ENCODE measurements around the gene KCNMA1.

The KCNMA1 gene

DNA sequence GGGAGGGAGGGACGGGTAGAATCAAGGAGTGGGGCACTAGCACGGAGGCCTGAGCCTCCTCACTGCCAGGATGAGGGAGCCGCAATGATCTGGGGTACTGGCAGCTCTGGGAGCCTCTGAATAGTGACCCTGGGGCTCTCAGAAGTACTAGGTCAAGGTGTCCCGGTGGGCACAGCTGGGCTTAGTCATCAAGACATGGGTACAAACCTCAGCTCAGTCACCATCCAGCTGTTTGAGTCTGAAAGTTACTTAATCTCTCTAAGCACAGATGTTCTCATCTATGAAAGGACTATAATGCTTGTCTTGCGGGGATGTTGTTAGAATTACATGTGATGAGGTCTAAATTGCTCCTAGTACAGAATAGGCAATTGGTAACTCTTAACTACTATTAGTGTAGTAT is 276.8 kb downstream of the KCNMA1 start:
- no peaks in the 10 kb centered on the region for H3K36me3 ChIP-seq (ENCODE audit: control insufficient read depth, insufficient read depth, low read length)
- H3K4me1 ChIP-seq (ENCODE audit: control insufficient read depth, insufficient read depth, low read length) = peaks cover 10% of the 10 kb centered on the region
- H3K27me3 ChIP-seq (ENCODE audit: control insufficient read depth, insufficient read depth, low read length) = no peaks in the 10 kb centered on the region
- H3K9ac ChIP-seq (ENCODE audit: low read length) = no peak overlapping the region
- peak overlapping the region; percentile 25 for H3K27ac ChIP-seq (ENCODE audit: low read depth, low read length)
- no peak overlapping the region for H3K4me3 ChIP-seq (ENCODE audit: low read length)

DNA sequence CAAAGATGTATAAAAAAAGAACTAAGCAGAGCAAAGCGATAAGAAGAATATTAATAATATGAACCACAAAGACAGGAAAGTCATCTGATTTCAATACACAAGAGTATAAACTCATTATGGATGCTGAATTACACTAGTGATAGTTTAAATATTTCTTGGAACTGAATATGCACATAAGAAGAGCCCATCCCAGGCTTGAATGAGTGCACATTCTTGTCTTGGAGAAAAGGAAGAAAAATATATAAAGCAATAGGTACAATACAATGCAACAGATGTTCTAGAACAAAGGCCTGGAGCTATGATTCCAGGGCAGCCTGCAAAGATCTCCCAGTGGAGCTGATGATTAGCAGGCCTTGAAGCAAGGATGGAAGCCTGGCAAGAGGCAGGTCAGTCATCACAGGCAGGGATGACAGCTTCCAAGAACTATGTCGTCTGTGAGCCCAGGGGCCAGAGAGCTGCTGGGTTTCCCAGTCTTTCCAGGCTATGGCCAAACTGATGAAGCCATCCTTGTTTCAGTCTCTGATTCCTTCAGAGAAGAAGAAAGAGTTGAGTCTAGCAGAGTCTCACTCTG is 277.6 kb downstream of the KCNMA1 start:
- H3K36me3 ChIP-seq (ENCODE audit: control insufficient read depth, insufficient read depth, low read length) = no peaks in the 10 kb centered on the region
- H3K9ac ChIP-seq (ENCODE audit: low read length) = no peak overlapping the region
- H3K27ac ChIP-seq (ENCODE audit: low read depth, low read length) = no peak overlapping the region
- peaks cover 7% of the 10 kb centered on the region for H3K4me1 ChIP-seq (ENCODE audit: control insufficient read depth, insufficient read depth, low read length)
- H3K4me3 ChIP-seq (ENCODE audit: low read length) = no peak overlapping the region
- no peaks in the 10 kb centered on the region for H3K27me3 ChIP-seq (ENCODE audit: control insufficient read depth, insufficient read depth, low read length)

DNA sequence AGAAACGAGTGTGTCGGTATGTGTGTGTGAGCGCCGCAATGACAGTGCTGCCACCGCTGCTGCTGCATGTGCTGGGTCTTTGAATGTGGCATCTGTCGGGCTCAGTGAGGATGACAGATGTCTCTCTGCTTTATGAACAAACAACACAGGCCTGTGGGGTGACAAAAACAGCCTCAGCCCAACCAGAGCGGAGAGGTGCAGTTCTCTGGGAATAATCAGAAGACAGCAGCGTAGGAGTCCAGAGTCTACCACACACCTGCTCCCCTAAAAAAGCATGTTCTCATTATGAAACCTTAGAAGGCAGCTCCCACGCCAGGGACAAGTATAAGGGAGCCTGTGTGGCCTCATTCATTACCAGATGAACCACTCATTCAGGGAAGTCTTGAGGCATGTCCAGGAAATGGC is 278.3 kb downstream of the KCNMA1 start:
- no peaks in the 10 kb centered on the region for H3K27me3 ChIP-seq (ENCODE audit: control insufficient read depth, insufficient read depth, low read length)
- no peak overlapping the region for H3K27ac ChIP-seq (ENCODE audit: low read depth, low read length)
- no peak overlapping the region for H3K4me3 ChIP-seq (ENCODE audit: low read length)
- no peak overlapping the region for H3K9ac ChIP-seq (ENCODE audit: low read length)
- peaks cover 2% of the 10 kb centered on the region for H3K4me1 ChIP-seq (ENCODE audit: control insufficient read depth, insufficient read depth, low read length)
- no peaks in the 10 kb centered on the region for H3K36me3 ChIP-seq (ENCODE audit: control insufficient read depth, insufficient read depth, low read length)

DNA sequence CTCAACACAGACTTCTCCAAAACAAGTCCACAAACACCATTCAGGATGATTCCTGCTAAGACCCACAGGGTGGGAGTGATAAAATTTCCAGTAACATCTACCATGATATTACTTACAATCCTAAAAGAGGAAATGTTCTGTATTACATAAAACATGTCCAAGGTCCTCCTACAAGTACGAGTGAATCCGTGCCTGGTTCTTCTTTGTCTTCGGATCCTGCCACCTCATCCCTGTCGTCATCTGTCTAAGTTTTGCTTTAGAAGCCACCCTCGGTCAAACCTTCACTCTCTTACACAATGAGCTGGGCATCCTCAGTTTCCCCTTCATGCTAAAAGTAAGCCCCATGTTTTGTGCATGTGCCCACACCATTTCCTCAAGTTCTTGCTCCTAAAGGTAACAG is 279.0 kb downstream of the KCNMA1 start:
- no peaks in the 10 kb centered on the region for H3K36me3 ChIP-seq (ENCODE audit: control insufficient read depth, insufficient read depth, low read length)
- H3K27me3 ChIP-seq (ENCODE audit: control insufficient read depth, insufficient read depth, low read length) = no peaks in the 10 kb centered on the region
- no peak overlapping the region for H3K9ac ChIP-seq (ENCODE audit: low read length)
- H3K4me1 ChIP-seq (ENCODE audit: control insufficient read depth, insufficient read depth, low read length) = peaks cover 2% of the 10 kb centered on the region
- no peak overlapping the region for H3K4me3 ChIP-seq (ENCODE audit: low read length)
- no peak overlapping the region for H3K27ac ChIP-seq (ENCODE audit: low read depth, low read length)

DNA sequence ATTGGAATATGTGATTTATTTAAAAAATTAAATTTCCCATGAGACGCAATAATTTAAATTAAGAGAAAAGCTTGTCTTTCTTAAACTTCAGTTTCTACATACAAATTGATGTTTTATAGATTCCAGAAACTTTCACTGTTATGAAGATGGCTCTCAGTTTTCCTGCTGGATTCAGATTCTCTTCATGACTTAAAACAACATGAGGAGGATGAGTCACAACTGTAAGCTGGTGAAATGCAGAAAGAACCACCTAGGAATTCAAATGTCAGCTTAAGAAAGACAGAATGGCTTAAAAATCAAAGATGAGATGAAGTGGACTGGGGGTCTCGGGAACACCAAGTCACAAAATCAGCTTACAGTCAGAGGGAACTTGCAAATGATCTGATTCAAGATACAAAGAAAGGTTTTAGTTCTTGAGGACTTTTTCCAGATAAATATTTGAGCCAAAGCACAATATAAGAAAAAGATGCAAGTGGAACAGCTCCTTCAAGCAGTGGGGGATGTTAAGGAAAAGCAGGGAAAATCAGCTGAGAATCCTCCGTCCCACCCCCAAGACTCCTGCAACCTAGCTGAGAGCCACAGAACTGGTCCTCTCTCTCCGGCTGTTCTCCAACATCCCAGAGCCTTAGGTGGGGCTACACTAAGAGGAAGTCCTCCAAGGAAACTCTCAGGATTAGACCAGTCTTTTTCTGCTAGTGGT is 279.8 kb downstream of the KCNMA1 start:
- Histone ChIP-seq H3K36me3 (ENCODE audit: control insufficient read depth, insufficient read depth, low read length) (no peaks in the 10 kb centered on the region), H3K27me3 (ENCODE audit: control insufficient read depth, insufficient read depth, low read length) (no peaks in the 10 kb centered on the region), H3K4me3 (ENCODE audit: low read length) (no peak overlapping the region), H3K27ac (ENCODE audit: low read depth, low read length) (peak overlapping the region; percentile 1), H3K9ac (ENCODE audit: low read length) (no peak overlapping the region), H3K4me1 (ENCODE audit: control insufficient read depth, insufficient read depth, low read length) (peaks cover 4% of the 10 kb centered on the region)

DNA sequence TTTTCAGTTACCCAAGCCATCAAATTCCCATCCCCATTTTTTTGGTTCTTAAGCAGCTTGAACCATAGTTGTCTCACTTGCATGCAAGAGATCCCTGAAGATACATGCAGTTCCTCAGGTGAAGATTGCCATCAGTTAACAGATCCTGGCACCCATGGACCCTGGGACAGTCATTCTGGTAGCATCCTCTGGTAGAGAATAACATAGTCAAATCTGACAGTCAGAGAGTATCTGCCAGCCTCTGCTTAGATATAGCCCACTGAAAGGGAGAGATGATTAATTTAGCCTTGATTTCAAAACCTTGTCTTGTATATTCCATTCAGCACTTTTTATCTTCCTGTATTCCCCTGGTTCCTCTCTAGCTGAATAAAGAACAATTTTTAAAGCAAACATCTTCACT is 280.4 kb downstream of the KCNMA1 start:
- Histone ChIP-seq H3K27ac (ENCODE audit: low read depth, low read length) (no peak overlapping the region), H3K36me3 (ENCODE audit: control insufficient read depth, insufficient read depth, low read length) (no peaks in the 10 kb centered on the region), H3K27me3 (ENCODE audit: control insufficient read depth, insufficient read depth, low read length) (no peaks in the 10 kb centered on the region), H3K4me3 (ENCODE audit: low read length) (no peak overlapping the region), H3K4me1 (ENCODE audit: control insufficient read depth, insufficient read depth, low read length) (peaks cover 6% of the 10 kb centered on the region), H3K9ac (ENCODE audit: low read length) (no peak overlapping the region)

DNA sequence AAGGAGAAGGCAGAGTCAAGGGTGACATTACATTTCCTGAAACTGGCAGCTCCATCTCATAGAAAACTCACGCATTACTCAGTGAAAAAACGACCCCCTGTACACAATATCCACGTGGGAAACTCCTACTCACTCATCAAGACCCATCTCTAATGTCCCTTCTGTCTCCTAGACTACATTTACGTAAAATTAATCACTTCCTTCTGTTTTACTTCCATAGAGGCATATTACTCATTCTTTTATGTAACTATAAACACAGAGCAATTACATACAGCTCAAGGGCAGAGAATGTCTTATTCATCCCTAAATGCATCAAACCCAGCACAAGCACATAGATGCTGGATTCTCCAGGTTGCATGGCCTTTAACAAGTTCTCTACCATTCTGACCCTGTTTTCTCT is 281.8 kb downstream of the KCNMA1 start:
- H3K4me1 ChIP-seq (ENCODE audit: control insufficient read depth, insufficient read depth, low read length) = peaks cover 15% of the 10 kb centered on the region
- no peaks in the 10 kb centered on the region for H3K36me3 ChIP-seq (ENCODE audit: control insufficient read depth, insufficient read depth, low read length)
- H3K27me3 ChIP-seq (ENCODE audit: control insufficient read depth, insufficient read depth, low read length) = no peaks in the 10 kb centered on the region
- no peak overlapping the region for H3K27ac ChIP-seq (ENCODE audit: low read depth, low read length)
- no peak overlapping the region for H3K4me3 ChIP-seq (ENCODE audit: low read length)
- H3K9ac ChIP-seq (ENCODE audit: low read length) = no peak overlapping the region

DNA sequence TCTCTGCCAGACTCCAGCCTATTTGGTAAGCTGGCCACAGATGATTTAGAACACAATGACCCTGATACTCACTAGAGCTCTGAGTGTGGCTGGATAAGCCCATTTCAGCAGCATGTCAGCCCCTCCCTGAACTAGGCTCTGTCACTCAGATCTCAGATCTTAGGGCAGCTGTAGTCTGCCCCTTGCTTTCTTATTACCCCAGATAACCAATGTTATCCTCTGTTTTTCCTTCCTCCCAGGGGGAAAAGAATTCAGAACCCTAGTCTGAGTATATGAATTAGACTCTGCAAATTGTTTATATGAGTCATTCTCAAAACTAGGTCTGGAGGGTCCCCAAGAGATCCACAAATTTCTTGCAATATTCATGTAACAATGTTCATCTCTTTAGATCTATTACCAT is 286.2 kb downstream of the KCNMA1 start:
- Histone ChIP-seq H3K4me3 (ENCODE audit: low read length) (no peak overlapping the region), H3K36me3 (ENCODE audit: control insufficient read depth, insufficient read depth, low read length) (no peaks in the 10 kb centered on the region), H3K4me1 (ENCODE audit: control insufficient read depth, insufficient read depth, low read length) (peaks cover 18% of the 10 kb centered on the region), H3K9ac (ENCODE audit: low read length) (no peak overlapping the region), H3K27me3 (ENCODE audit: control insufficient read depth, insufficient read depth, low read length) (no peaks in the 10 kb centered on the region), H3K27ac (ENCODE audit: low read depth, low read length) (no peak overlapping the region)

DNA sequence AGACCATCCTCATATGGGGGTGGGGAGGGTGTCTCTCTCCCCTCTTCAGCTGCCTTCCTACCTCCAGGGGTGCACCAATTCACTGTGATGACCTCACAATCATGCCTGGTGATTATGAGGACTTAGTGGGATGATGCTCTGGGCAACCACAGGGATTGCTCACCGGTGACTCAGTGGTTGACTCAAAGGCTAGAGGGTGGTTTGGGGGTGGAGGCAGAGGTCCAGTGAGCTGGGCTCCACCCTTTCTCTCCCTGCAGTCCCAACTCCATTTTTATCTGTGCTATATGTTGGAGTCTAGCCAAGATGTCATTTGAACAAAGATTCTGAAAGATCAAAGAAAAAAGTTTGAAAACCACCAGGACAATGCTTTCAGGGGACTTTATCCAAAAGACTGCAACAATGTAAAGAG is 286.9 kb downstream of the KCNMA1 start:
- Histone ChIP-seq H3K36me3 (ENCODE audit: control insufficient read depth, insufficient read depth, low read length) (no peaks in the 10 kb centered on the region), H3K27me3 (ENCODE audit: control insufficient read depth, insufficient read depth, low read length) (no peaks in the 10 kb centered on the region), H3K4me1 (ENCODE audit: control insufficient read depth, insufficient read depth, low read length) (peaks cover 18% of the 10 kb centered on the region), H3K27ac (ENCODE audit: low read depth, low read length) (peak overlapping the region; percentile 17), H3K9ac (ENCODE audit: low read length) (no peak overlapping the region), H3K4me3 (ENCODE audit: low read length) (no peak overlapping the region)

DNA sequence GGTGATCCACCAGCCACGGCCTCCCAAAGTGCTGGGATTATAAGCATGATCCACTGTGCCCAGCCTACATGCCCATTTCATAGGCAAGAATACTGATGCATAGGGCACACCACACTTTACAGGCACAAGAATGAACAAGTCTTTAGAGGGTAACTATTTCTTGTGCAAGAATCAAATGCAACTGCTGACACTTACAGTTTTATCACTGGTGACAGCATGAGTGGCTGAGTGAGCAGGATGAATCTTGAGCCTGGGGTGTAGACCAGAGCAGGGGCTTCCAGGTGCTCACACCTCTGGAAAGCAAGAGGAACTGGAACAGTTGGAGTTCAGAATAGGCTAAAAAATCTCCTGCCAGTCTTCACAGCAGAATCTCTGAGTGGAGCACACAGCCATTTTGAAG is 287.5 kb downstream of the KCNMA1 start:
- H3K4me3 ChIP-seq (ENCODE audit: low read length) = no peak overlapping the region
- no peaks in the 10 kb centered on the region for H3K27me3 ChIP-seq (ENCODE audit: control insufficient read depth, insufficient read depth, low read length)
- no peaks in the 10 kb centered on the region for H3K36me3 ChIP-seq (ENCODE audit: control insufficient read depth, insufficient read depth, low read length)
- peaks cover 18% of the 10 kb centered on the region for H3K4me1 ChIP-seq (ENCODE audit: control insufficient read depth, insufficient read depth, low read length)
- no peak overlapping the region for H3K9ac ChIP-seq (ENCODE audit: low read length)
- H3K27ac ChIP-seq (ENCODE audit: low read depth, low read length) = no peak overlapping the region

DNA sequence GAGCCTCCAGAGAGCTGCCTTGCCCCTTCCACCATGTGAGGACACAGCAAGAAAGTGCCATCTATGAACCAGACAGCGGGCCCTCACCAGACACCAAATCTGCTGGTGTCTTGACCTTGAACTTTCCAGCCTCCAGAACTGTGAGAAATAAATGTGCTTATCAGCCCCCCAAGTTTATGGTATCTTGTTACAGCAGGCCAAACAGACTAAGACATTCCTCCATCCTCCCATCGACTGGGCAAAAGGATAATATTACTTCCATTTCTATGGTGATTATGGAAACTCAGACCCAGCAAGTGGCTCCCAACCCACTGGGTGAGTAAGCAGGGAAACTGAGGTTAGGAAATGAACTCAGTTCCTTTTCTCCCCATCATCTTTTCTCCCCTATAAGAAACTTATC is 288.4 kb downstream of the KCNMA1 start:
- Histone ChIP-seq H3K27me3 (ENCODE audit: control insufficient read depth, insufficient read depth, low read length) (no peaks in the 10 kb centered on the region), H3K36me3 (ENCODE audit: control insufficient read depth, insufficient read depth, low read length) (no peaks in the 10 kb centered on the region), H3K27ac (ENCODE audit: low read depth, low read length) (no peak overlapping the region), H3K4me3 (ENCODE audit: low read length) (no peak overlapping the region), H3K9ac (ENCODE audit: low read length) (no peak overlapping the region), H3K4me1 (ENCODE audit: control insufficient read depth, insufficient read depth, low read length) (peaks cover 18% of the 10 kb centered on the region)

DNA sequence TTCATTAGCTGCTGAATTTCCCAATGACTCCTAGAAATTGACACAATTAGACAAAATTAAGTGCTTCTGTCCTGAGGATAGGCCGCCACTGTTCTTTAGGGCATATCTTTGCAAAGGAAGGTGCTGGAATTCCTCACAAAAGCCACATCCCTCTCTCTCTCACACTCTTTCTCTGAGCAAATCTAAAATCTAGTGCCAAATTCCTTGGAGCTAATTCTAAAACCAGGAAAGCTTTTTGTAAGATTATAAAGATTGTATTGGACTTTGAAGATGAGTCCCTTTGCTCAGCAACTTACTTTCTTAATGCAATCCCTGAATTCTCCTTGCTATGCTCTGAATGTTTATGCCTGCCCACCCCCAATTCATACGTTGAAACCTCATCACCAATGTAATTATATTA is 288.9 kb downstream of the KCNMA1 start:
- H3K27me3 ChIP-seq (ENCODE audit: control insufficient read depth, insufficient read depth, low read length) = no peaks in the 10 kb centered on the region
- H3K4me3 ChIP-seq (ENCODE audit: low read length) = no peak overlapping the region
- H3K27ac ChIP-seq (ENCODE audit: low read depth, low read length) = no peak overlapping the region
- H3K9ac ChIP-seq (ENCODE audit: low read length) = no peak overlapping the region
- H3K36me3 ChIP-seq (ENCODE audit: control insufficient read depth, insufficient read depth, low read length) = no peaks in the 10 kb centered on the region
- peaks cover 18% of the 10 kb centered on the region for H3K4me1 ChIP-seq (ENCODE audit: control insufficient read depth, insufficient read depth, low read length)

DNA sequence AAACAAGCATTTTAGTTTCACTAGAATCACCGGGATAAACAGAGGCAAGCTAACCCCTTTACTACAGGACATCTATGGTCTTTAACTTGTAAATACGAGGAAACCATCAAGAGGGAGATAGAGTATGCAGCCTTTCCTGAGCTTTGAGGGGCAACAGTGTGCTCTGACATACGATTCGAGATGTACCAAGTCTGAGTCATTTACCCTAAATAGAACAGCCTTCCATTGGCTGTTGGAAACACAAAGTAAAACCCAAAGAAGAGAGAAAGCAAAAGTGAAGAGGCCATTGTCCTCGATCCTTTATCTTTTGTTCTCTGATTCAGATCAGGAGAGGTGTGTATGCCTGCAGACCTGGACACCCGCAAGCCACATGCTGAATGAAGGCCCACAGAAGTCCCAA is 289.5 kb downstream of the KCNMA1 start:
- Histone ChIP-seq H3K9ac (ENCODE audit: low read length) (no peak overlapping the region), H3K36me3 (ENCODE audit: control insufficient read depth, insufficient read depth, low read length) (no peaks in the 10 kb centered on the region), H3K4me1 (ENCODE audit: control insufficient read depth, insufficient read depth, low read length) (peaks cover 18% of the 10 kb centered on the region), H3K4me3 (ENCODE audit: low read length) (no peak overlapping the region), H3K27ac (ENCODE audit: low read depth, low read length) (peak overlapping the region; percentile 10), H3K27me3 (ENCODE audit: control insufficient read depth, insufficient read depth, low read length) (no peaks in the 10 kb centered on the region)

Measured in rectal smooth muscle tissue (tissue), 1 donor.